Gastroesophageal sphincter (tissue), 4 donors: Measurements from ENCODE around the gene NAXE. TPM values are rescaled to one million over a fixed set of nuclear protein-coding genes. Genes with fewer than 3 reads are reported as not detected.
A peak's percentile ranks its signal among the peaks of the same experiment; 100 is the strongest.

ENCODE experiments used
- ATAC-seq: fragments of 150-250 bp; one replicate; pipeline ENCODE4 v1.9.1; 2016; ENCODE audit warnings: mild to moderate bottlenecking, moderate library complexity
- H3K27ac ChIP-seq, 4 donors: fragments of 200-600 bp; sonication (generic) in 3 of 4; 1 replicate in 3 of 4; 2 replicates in 1 of 4; pipeline ENCODE4 v1.5.1; 2016 to 2019
- H3K27me3 ChIP-seq: fragments of 200-600 bp; sonication (generic); one replicate; pipeline ENCODE4 v1.5.1; 2019
- H3K36me3 ChIP-seq, 2 donors: fragments of 200-600 bp; sonication (generic); one replicate each; pipeline ENCODE4 v1.5.1; 2019; ENCODE audit warnings: control low read depth in 1 of 2
- H3K4me1 ChIP-seq, 3 donors: fragments of 200-600 bp; sonication (generic); 1 replicate in 2 of 3; 2 replicates in 1 of 3; pipeline ENCODE4 v1.5.1; 2016 to 2019; ENCODE audit warnings: control low read depth in 2 of 3
- H3K4me3 ChIP-seq, 2 donors: fragments of 200-600 bp; sonication (generic); one replicate each; pipeline ENCODE4 v1.5.1; 2019; ENCODE audit warnings: mild to moderate bottlenecking in 1 of 2, moderate library complexity in 1 of 2
- H3K9me3 ChIP-seq, 3 donors: fragments of 200-600 bp; sonication (generic); one replicate each; pipeline ENCODE4 v1.5.1; 2017 to 2019; ENCODE audit warnings: control low read depth in 2 of 3
- EP300 ChIP-seq: sonication (generic); formaldehyde crosslinking; IDR thresholded peaks from one replicate; pipeline ENCODE4 v1.6.1; 2017; ENCODE audit warnings: antibody characterized with exemption, mild to moderate bottlenecking
- POLR2A ChIP-seq, 2 donors: fragments of 450-650 bp; IDR thresholded peaks; one replicate each; pipeline ENCODE4 v1.6.1; 2017; ENCODE audit warnings: antibody characterized with exemption in 2 of 2, mild to moderate bottlenecking in 2 of 2, moderate library complexity in 1 of 2
- POLR2AphosphoS5 ChIP-seq: sonication (generic); formaldehyde crosslinking; IDR thresholded peaks from one replicate; pipeline ENCODE4 v1.6.1; 2017; ENCODE audit warnings: antibody characterized with exemption
- WGBS, 2 donors: methylation state at CpG; one replicate each; pipeline ENCODE4 v1.1.5; 2018; ENCODE audit warnings: low coverage in 1 of 2; 5-methylcytosine and 5-hydroxymethylcytosine counted together
- total RNA-seq, 4 donors: library from RNA; depleted of rRNA; stranded (reverse); fragments of >200 nt; gene quantifications; one replicate each; pipeline ENCODE4 v1.1.0, GENCODE V29; 2016
- TF ChIP-seq, protein P1 (sequence below), 4 experiments: fragments of 200-600 bp in 2 of 4; fragments of 450-650 bp in 2 of 4; sonication (generic) in 1 of 4; IDR thresholded peaks; one replicate each; pipeline ENCODE4 v1.5.1; 2017 to 2019; ENCODE audit warnings: antibody characterized with exemption in 4 of 4, mild to moderate bottlenecking in 2 of 4, moderate library complexity in 2 of 4

NAXE gene
- total RNA-seq, 4 donors from 2014 or later, result 65.1 to 93.6 (median 73.4) TPM

- 80% methylated on average over 1 of the region's 3 CpGs; no CpG with 5 or more reads in 1 of the 2 donors for WGBS, 2 donors
- Histone ChIP-seq H3K9me3 (no peaks in the 10 kb centered on the region), H3K4me1 (peaks cover 0 to 27% (median 7%) of the 10 kb centered on the region in 3 donors), H3K27me3 (no peaks in the 10 kb centered on the region), H3K27ac (no peak overlapping the region), H3K36me3 (peaks cover 0 to 68% of the 10 kb centered on the region in 2 donors), H3K4me3 (no peak overlapping the region)
- TF ChIP-seq POLR2A (IDR thresholded peaks at IDR 0.05), result no peak
- TF ChIP-seq, protein P1, sequence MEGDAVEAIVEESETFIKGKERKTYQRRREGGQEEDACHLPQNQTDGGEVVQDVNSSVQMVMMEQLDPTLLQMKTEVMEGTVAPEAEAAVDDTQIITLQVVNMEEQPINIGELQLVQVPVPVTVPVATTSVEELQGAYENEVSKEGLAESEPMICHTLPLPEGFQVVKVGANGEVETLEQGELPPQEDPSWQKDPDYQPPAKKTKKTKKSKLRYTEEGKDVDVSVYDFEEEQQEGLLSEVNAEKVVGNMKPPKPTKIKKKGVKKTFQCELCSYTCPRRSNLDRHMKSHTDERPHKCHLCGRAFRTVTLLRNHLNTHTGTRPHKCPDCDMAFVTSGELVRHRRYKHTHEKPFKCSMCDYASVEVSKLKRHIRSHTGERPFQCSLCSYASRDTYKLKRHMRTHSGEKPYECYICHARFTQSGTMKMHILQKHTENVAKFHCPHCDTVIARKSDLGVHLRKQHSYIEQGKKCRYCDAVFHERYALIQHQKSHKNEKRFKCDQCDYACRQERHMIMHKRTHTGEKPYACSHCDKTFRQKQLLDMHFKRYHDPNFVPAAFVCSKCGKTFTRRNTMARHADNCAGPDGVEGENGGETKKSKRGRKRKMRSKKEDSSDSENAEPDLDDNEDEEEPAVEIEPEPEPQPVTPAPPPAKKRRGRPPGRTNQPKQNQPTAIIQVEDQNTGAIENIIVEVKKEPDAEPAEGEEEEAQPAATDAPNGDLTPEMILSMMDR (IDR thresholded peaks at IDR 0.05), result no peak
- TF ChIP-seq POLR2AphosphoS5, result no peak
- TF ChIP-seq EP300, result no peak
- ATAC-seq, result no peak
Observed at GRCh38 chr1:156596426-156596825, 4.8 kb downstream of the NAXE start.

DNA sequence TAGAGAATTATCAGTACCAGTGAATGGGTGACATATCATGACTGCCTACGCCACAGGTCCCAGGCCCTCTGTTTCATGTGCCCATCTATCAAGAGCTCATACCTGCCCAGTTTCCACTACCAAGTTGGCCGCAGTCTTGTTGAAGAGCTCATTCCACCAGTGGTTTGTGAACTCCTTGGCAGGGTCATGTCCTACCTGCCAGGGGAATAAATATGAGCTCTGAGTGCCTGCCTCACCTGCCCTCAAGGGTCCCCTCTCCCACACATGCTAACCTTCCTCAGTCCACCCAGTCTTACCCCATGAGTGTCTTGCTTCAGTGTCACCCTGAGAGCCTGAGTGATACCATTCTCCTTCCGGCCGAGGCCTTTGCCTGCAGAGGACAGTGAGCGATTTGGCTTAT lies 6.5 kb downstream of the NAXE start:
- peaks cover 0 to 25% (median 10%) of the 10 kb centered on the region in 3 donors for H3K4me1 ChIP-seq
- peaks cover 0 to 62% of the 10 kb centered on the region in 2 donors for H3K36me3 ChIP-seq
- H3K27me3 ChIP-seq, result no peaks in the 10 kb centered on the region
- H3K4me3 ChIP-seq, result no peak overlapping the region
- no peak overlapping the region for H3K27ac ChIP-seq
- no peak for TF ChIP-seq POLR2A (IDR thresholded peaks at IDR 0.05)
- TF ChIP-seq, protein P1 (IDR thresholded peaks at IDR 0.05), result no peak
- TF ChIP-seq POLR2AphosphoS5, result no peak
- no peak for TF ChIP-seq EP300
- H3K9me3 ChIP-seq, result no peaks in the 10 kb centered on the region
- no peak for ATAC-seq
- 87 to 100% methylated on average over 2 to 3 of the region's 5 CpGs for WGBS, 2 donors

DNA sequence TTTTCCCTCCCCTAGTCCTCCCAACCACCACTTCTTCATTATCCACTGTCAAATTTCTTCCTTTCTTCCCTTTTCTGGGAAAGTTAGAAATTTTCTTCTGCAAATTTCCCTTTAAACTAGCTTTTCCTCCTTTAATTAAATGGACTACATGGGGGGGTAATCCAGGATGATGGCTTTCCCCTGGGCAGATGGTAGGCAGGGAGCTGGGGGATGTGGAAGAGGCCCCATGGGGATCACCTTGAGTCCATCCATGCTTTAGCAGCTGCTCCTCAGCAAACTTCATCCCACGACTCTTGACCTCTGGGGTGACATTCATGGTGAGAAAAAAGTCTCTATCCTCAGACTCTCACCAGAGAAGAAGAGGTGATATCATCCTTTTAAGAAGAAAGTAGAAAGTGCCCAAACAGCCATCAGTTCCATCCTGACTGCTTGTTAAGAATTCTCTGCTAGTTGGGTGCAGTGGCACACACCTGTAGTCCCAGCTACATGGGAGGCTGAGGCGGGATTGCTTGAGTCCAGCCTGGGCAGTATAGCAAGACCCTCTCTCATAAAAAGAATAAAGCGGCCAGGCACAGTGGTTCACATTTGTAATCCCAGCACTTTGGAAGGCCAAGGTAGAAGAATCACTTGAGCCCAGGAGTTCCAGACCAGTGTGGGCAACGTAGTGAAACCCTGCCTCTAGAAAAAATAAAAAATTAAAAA lies 7.3 kb downstream of the NAXE start:
- no peak overlapping the region for H3K4me3 ChIP-seq
- TF ChIP-seq EP300 (no peak), POLR2AphosphoS5 (no peak)

GRCh38 chr1:156599811-156600210 lies 8.2 kb downstream of the NAXE start:
- WGBS, 2 donors, result 45 to 80% methylated on average over 1 to 2 of the region's 3 CpGs
- TF ChIP-seq POLR2A (IDR thresholded peaks at IDR 0.05) (no peak), POLR2AphosphoS5 (no peak), EP300 (no peak)
- TF ChIP-seq, protein P1 (IDR thresholded peaks at IDR 0.05), result no peak

More for the DNA sequence above, 7.3 kb downstream of the NAXE start:
- no peak overlapping the region for H3K27ac ChIP-seq
- peaks cover 0 to 54% of the 10 kb centered on the region in 2 donors for H3K36me3 ChIP-seq
- ATAC-seq, result no peak
- H3K27me3 ChIP-seq, result no peaks in the 10 kb centered on the region
- peaks cover 0 to 23% (median 10%) of the 10 kb centered on the region in 3 donors for H3K4me1 ChIP-seq
- WGBS, 2 donors, result 90 to 100% methylated on average over 2 of the region's 4 CpGs
- H3K9me3 ChIP-seq, result no peaks in the 10 kb centered on the region

DNA sequence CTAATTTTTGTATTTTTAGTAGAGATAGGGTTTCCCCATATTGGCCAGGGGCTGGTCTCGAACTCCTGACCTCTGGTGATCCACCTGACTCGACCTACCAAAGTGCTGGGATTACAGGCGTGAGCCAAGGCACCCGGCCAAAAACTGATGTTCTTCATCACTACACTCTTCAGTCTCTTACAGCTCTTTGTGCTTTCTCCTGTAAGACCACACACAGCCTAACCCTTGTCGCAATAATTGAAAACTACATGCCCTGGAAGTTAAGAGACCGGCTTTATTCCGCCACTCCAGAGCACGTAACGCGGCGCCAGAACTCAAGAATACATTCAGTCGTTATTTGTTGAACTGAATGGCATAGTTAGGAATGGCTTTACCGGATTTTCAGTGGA lies 9.2 kb downstream of the NAXE start:
- 0% methylated on average over 11 to 12 of the region's 13 CpGs for WGBS, 2 donors
- ATAC-seq, result no peak

More at GRCh38 chr1:156599811-156600210, 8.2 kb downstream of the NAXE start:
- peaks cover 0 to 45% of the 10 kb centered on the region in 2 donors for H3K36me3 ChIP-seq
- no peak overlapping the region for H3K27ac ChIP-seq
- peaks cover 0 to 23% (median 10%) of the 10 kb centered on the region in 3 donors for H3K4me1 ChIP-seq
- no peaks in the 10 kb centered on the region for H3K9me3 ChIP-seq
- no peak for ATAC-seq
- no peak overlapping the region for H3K4me3 ChIP-seq
- H3K27me3 ChIP-seq, result no peaks in the 10 kb centered on the region

More for the DNA sequence above, 9.2 kb downstream of the NAXE start:
- H3K9me3 ChIP-seq, result no peaks in the 10 kb centered on the region
- no peak for TF ChIP-seq EP300
- peaks cover 0 to 36% of the 10 kb centered on the region in 2 donors for H3K36me3 ChIP-seq
- H3K4me3 ChIP-seq, result peak overlapping the region; percentile 64 to 74
- H3K27ac ChIP-seq, result peak overlapping the region in 3 of 4 donors; percentile 83 to 87 (median 83)
- H3K4me1 ChIP-seq, result peaks cover 0 to 23% (median 10%) of the 10 kb centered on the region in 3 donors
- no peaks in the 10 kb centered on the region for H3K27me3 ChIP-seq
